ENCODE results near the gene SLC9A8.
"Not testable (repeated sequence)": the region's sequence is repeated elsewhere in the genome, so short reads cannot be mapped to it uniquely, and the experiment has no call there.

The SLC9A8 gene

GRCh38 chr20:49852522-49853080 lies 40.0 kb downstream of the SLC9A8 start:
- DNase-seq = peak; percentile 34

- peak; percentile 53 for DNase-seq
These were observed 41.0 kb downstream of the SLC9A8 start for GRCh38 chr20:49853640-49854039.

DNA sequence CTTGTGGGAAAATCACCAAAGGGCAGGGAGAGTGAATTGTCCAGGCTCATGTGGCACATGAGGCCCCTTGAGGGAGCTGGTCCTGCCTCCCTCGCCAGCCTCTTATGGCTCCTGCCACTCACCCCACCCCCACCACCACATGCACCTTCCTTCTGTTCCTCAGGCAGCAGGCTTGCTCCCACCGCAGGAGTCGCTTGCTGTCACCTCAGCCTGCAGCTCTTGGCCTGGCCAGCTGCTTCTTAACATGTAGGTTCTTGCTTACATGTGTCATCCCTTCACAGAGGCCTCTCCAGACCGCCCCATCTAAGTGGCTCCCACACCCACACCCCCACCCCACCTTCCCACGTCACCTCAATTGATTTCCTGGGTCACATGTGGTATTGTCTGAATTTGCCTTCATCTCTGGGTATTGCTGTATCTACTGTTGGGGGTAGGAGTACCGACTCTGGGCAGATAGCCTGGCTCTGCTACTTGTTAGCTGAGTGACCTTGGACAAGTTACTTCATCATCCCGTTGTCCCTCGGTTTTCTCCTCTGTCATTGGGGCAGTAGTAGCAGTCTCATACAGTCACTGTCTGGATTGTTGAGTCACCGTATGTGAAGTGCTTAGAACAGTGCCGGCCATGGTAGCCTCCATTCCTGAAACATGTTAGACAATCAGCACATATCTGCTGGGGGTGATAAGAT lies 41.7 kb downstream of the SLC9A8 start:
- no peak for DNase-seq

DNA sequence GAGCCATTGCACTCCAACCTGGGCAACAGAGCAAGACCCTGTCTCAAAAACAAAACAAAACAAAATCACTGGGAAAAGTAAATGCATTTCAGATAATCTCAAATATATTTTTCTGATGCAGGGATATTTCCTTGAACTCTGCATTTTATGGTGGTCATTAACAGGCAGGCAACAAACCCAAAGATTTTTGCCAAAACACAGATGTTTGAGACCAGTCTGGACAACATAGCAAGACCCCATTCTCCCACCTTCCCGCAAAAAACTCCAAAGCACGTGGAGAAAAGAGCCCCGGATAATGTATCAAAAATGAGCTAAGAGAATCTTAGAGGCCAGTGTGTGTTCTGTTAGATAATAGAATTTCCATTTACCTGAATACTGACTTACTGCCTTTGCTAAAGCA lies 44.3 kb downstream of the SLC9A8 start:
- no peak for DNase-seq

GRCh38 chr20:49858076-49858585 lies 45.5 kb downstream of the SLC9A8 start:
- no peak for DNase-seq

DNA sequence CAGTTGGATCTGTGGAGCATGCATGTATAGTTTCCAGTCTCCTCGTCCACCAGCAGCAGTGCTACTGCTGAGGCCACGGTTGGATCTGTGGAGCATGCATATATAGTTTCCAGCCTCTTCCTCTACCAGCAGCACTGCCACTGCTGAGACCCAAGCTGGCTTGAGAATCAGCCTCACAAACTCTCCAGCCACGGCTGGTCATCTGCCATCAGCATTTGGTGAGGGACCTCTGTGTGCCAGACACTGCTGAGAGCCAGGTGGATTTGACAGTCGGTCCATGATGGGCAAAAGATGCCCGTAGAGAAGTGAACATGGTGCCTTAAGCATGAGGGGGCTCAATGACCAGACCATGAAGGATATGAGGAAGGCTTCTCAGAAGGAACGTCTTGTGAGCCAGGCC lies 46.4 kb downstream of the SLC9A8 start:
- DNase-seq = no peak

DNA sequence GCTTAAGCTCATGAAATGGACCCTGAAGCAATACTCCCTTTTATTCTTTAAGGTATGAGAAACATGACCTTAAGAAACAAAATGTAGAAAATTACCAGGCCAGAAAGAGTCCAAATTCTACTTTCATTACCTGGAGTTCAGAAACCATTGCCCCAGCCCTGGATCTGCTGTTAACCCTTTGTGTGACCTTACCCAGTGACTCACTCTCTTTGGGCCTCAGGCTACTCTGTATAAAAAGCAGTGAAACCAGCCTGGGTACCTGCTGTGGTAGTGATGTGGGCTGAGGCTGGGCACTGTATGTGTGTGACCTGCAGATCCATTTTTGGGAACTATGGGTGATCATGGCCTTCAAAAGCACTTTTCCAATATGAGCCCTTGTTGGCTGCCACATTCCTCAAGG lies 47.2 kb downstream of the SLC9A8 start:
- DNase-seq = no peak

DNA sequence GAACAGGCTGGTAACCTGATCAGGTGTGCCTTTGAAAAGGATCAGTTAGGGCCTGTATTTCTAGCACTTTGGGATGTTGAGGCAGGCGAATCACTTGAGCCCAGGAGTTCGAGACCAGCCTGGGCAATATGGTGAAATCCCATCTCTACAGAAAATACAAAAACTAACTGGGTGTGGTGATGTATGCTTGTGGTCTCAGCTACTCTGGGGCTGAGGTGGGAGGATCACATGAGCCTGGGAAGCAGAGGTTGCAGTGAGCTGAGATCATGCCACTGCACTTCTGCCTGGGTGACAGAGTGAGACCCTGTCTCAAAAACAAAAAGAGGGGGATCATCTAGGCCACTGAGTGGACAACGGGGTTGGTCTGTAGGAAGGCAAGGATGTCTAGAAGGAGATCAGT lies 48.6 kb downstream of the SLC9A8 start:
- not testable (repeated sequence) for DNase-seq

DNA sequence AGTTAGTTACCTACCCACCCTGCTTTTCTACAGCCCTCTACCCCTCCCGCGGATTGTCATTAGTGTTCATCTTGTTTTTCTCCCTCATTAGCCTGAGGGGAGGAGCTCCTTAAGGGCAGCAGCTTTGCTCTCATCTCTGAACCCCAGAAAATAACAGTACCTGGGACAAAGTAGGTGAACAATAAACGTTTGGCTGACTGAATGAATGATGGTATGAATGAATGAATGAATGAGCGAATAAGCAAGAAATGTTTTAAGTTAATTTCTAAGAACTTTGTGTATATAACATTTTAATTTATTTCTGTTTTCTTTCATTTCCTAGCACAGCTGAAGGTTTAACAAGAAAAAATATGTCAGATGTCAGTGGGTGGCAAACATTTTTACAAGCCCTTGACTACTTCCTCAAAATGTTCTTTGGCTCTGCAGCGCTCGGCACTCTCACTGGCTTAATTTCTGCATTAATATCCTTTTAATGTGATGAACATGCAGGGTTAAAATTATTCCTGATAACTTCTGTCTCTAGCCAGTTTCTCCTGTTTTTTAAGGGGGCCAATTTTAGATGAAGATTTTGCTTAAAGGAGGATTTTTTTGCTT lies 50.1 kb downstream of the SLC9A8 start:
- DNase-seq = no peak

DNA sequence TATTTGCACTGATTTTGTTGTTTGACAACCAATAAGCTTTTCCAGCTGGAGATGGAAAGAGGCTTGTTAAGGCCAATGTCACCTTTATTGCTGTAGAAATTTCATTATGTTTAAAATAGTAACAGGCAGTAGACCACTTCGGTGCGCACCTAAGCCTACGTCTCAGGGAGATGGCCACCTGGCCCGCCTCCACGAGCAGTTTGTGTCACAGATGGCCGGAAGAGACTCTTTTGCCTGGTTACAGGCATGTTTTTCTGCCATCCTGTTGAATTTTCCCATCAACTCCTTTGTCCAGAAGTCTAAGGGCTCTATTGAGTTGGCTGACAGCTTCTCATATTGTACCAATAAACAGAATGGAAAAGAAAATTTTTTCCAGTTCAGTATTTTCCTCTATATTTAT lies 51.0 kb downstream of the SLC9A8 start:
- no peak for DNase-seq

- no peak for DNase-seq
These were observed 52.9 kb downstream of the SLC9A8 start for GRCh38 chr20:49865559-49865958.

DNA sequence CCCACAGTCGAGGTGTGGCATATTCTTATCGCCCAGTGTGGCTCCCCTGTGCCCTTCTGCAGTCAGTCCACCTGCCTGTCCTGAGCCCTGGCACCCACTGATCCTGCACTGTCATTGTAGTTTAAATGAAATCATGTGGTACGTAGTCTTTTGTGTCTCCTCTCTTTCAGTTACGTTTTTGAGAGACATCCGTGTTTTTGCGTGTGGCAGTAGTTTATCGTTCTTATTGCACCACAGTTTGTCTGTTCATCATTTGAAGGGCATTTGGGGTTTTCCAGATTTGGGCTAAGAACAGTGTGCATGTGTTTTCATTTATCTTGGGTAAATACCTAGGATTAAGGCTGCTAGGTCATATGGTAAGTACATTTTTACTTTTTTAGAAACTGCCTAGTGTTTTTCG lies 53.4 kb downstream of the SLC9A8 start:
- DNase-seq = no peak

- no peak for DNase-seq
These were observed 55.0 kb downstream of the SLC9A8 start for GRCh38 chr20:49867453-49868215.

DNA sequence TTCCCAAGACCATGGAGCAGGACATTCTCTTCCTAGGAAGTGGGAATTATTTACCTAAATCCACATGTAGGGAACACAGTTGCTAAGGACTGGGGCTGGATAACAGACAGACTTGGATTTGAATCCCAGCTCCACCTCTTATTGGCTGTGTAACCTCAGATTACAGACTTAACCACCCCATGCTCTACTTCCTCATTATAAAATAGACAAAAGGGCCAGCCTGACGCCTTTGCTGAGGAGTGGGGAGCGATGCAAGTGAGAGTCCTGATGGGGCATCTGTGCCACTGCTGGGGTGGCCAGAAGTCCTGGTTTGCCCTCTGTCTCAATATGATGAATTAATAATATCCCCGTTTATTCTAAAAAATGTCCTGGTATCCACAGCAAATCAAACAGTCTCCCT lies 55.9 kb downstream of the SLC9A8 start:
- no peak for DNase-seq

DNA sequence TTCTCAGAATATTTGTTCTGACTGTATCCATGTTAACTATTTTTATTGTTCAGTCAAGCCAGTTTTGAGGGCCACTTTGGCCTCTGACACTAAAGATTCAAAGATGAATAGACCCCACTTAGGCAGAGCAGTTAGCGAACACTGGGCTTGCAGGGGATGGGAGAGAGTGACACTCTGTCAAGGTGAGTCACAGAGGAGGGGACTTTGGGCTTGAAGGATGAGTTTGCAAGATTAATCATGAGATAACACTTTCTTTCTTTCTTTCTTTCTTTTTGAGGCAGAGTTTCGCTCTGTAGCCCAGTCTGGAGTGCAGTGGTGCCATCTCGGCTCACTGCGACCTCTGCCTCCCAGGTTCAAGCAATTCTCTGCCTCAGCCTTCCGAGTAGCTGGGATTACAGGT lies 56.3 kb downstream of the SLC9A8 start:
- DNase-seq = no peak

GRCh38 chr20:49870261-49870660 lies 57.6 kb downstream of the SLC9A8 start:
- DNase-seq = no peak

DNA sequence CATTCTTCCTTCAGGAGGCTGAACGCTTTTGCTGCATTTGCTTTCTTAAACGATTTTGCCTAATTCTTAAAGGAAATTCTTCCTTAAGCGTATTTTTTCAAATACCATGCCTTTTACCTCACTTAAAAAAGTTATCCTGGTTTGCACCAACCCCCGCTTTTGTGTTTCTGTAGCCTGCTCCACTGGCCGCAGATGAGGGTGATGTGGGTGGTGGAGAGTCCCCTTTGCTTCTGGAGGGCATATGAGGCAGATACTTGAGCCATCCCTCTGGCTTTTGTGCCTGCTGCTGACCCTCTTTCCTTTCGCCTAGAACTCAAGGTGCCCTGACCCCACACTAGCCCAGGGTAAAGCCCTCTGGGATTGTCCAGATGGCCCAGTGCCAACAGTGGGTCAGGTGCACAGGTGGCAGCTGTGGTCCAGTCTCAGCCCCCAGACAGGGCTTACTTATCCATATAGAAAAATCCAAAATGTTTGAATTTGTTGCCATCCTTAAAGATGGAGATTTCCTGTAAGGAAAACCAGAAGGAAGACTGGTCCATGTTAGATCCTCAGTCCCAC lies 58.8 kb downstream of the SLC9A8 start:
- DNase-seq = no peak

GRCh38 chr20:49872056-49872455 lies 59.4 kb downstream of the SLC9A8 start:
- DNase-seq = no peak

- DNase-seq = no peak
These were observed 62.1 kb downstream of the SLC9A8 start for GRCh38 chr20:49874696-49875095.

DNA sequence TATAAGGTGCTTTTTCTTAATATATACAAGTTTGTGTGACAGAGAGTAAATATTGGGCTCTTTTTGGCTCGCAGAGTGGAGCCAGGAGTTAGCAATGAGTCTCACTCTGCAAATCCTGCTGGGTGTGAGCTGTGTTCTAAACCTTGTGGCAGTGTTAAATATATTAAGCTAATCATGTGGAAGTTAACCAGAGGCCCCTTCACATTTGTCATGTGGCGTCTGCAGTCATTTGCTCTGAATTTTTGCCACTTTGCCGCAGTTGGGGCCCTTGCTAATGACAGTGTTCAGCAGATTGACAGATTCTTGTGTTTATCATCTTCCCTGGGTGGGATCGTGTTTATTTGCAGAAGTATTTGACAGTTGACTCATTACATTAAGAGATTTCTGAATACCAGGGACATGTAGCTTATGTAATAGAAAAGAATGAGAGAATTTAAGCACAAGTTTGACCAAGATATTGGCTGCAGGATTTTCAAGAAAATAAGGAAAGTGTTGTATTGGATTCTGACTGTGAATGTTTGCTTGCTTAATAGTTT lies 64.8 kb downstream of the SLC9A8 start:
- DNase-seq = no peak

DNA sequence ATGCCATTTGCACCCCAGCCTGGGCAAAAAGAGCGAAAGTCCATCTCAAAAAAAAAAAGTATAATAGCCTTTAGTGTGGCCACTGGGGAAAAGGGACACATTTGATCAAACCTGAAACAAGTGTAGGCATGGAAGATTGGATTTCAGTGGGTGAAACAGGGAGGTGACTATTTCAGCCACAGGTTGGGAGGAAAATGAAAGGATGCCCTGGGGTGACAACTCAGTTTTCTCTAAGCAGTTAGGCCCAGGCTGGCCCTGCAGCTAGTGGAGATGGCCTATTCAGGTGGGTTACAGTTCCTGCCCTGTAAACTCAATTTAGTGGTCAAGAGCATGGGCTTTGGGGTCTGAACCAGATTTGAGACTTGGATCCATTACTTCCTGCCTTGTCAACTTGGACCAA lies 66.3 kb downstream of the SLC9A8 start:
- no peak for DNase-seq

- no peak for DNase-seq
These were observed 67.5 kb downstream of the SLC9A8 start for GRCh38 chr20:49880177-49880576.

All from SHP77 treated with DMSO at 0.1 percent for 48 hours (cell line).